Stimulated activated CD4-positive, alpha-beta T cell treated with anti-CD3 and anti-CD28 coated beads, TNF-alpha, amount 100 ng/mL, for 4 hours (primary cell): ENCODE data around the gene PERCC1.

Experiments used
- DNase-seq, 3 experiments: peaks; one replicate each; pipeline ENCODE4 v3.0.0-alpha.2; 2020; ENCODE audit warnings: low read depth in 3 of 3

Gene PERCC1

DNA sequence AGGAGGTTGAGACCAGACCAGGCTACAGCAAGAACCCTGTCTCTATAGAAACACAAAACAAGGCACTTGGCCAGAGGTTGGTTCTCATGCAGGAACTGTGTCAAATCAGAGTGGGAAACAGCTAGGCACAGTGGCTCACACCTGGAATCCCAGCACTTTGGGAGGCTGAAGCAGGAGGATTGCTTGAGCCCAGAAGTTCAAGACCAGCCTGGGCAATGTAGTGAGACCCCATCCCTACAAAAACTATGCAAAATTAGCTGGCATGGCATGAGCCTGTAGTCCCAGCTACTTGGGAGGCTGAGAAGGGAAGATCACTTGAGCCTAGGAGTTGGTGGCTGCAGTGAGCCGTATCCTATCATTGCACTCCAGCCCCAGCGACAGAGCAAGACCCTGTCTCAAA is 18.0 kb upstream of the PERCC1 start:
- DNase-seq, result no peak

DNA sequence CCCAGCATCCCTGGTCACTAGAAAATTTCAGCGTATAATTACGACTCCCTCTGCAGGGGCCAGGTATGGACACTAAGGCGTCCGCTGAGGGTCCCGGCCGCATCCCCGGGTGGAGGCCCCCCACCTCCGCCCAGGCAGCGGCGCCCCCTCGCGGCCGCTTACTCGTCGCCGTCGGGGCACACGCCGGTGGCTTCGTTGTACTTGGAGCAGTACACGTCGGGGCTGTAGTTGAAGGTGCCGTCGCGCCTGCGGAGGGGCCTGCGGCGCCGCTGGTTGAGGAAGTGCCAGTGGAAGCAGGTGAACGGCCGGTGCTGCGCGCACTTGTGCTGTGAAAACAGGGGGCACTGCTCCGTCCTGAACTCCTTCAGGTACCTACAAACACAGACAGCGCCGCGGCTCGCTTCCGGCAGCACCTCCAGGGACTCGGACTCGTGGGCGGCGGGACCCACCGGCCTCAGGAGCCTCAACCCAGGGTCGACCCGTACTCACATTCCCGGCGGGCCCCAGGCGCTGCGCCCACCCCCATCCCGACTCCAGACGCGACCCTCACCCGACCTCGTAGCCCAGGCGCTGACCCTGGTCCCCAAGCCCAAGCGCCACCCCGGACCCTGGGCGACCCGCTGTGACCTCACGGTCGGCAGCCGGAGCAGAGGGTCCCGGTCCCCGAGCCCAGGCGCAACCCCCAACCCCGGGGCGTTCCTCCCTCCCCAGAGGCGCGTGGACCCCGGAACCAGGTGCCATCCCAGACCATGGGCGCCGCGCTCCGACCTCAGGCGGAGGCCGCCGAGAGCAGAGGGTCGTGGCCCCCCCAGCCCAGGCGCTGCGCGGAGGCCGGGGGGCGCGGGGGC is 17.0 kb upstream of the PERCC1 start:
- peak; percentile 28 to 34 (median 32) for DNase-seq

DNA sequence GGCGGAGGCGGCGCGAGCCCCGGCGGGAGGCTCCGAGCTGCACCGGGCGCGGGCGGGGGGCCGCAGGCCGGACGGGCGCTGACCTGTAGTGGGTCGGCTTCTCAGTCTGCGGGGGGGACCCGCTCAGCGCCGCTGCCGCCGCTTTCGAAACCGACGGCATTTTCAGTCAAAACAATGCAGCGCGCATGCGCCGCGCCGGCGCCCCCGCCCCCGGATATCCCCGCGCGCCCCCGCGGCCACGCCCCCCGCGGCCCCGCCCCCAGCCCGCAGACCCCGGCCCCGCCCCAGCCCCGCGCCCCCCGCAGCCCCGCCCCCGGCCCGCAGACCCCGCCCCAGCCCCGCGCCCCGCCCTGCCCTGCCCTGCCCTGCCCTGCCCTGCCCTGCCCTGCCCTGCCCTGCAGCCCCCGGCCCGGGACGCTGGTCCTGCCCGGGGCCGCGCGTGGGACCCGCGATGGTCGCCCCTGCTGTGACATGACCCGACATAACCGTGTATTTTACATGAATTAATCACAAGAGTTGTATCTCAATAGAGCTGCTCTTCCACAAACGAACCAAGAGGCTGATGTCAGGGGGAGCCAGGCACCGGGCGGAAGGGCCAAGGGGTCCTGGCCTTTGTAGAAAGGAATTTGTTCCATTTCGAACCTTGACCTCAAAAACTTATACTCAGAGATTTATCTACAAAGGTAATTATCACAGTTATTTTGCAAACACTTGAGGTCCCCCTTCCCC is 16.2 kb upstream of the PERCC1 start, which contains the start of gene UNKL:
UNKL (minus strand) TSS at position 173 of the 729 bp plus-strand sequence; CDS start at position 160, 13 bp downstream.
- peak; percentile 62 to 74 (median 68) for DNase-seq

DNA sequence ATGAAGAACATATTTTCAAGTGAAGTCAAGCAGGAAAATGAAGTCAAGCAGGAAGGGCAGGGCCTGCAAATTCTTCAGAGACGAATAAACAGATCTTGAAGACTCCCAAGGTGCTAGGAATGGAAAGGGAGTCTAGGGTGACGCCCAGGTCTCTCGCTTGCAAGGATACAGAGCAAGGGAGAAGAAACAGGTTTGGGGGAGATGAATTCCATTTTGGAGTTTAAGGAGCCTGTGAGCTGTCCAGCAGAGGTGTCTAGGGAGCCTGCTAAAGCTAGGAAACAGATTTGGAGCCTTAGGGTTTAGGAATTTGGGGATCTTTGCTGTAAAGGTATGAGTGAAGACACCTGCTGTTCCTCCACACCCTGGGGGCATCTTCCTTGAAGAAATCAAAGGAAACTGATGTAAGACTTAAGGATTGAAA is 14.3 kb upstream of the PERCC1 start:
- no peak for DNase-seq

DNA sequence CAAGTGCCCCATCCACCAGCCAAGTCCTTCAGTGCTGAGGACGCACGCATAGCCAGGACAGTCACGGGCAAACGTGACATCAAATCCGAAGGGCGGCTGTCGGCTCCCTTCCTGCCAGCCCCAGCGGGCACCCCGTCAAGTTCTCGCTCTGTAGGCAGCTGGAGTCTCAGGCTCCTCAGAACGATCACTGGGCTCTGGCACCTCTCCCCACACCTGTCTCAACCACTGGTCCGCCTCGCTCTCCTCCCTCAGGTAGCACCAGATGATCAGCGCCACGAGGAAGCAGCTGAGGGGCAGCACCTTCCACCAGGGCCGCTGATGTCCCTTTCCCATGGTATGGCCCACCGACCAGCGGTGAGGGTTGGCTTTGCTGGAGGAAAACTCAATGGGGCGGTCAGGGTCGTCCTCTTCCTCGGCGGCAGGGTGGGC is 10.8 kb upstream of the PERCC1 start:
- no peak for DNase-seq

DNA sequence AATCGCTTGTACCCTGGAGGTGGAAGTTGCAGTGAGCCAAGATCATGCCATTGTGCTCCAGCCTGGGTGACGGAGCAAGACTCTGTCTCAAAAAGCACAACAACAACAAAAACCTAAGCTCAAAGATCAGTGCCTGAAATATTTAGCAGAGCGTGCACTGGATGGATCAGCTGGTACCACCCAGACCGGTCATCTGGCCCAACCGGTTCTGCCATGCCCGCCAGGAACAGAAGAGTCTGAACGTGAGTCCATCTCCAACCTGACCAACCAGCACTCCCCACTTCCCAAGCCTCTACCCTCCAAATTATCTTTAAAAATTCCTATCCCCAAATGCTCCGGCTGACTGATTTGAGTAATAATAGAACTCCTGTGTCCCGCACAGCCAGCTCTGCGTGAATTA is 8.8 kb upstream of the PERCC1 start:
- DNase-seq, result no peak

DNA sequence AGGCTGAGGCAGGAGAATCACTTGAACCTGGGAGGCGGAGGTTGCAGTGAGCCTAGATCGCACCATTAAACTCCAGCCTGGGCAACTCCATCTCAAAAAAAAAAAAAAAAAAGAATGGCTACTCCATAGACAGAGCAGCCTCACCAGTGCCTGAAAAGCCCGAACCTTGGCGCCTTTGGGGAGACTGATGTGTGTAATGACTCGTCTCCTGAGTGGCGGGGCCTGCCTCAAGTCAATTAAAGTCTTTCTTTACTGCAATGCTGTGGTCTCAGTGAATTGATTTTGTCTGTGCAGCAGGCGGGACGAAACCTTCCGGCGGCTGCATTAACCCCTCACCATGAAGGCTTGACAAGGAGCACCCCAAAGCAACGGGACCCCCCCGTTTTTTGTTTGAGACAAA is 6.8 kb upstream of the PERCC1 start:
- DNase-seq, result no peak

DNA sequence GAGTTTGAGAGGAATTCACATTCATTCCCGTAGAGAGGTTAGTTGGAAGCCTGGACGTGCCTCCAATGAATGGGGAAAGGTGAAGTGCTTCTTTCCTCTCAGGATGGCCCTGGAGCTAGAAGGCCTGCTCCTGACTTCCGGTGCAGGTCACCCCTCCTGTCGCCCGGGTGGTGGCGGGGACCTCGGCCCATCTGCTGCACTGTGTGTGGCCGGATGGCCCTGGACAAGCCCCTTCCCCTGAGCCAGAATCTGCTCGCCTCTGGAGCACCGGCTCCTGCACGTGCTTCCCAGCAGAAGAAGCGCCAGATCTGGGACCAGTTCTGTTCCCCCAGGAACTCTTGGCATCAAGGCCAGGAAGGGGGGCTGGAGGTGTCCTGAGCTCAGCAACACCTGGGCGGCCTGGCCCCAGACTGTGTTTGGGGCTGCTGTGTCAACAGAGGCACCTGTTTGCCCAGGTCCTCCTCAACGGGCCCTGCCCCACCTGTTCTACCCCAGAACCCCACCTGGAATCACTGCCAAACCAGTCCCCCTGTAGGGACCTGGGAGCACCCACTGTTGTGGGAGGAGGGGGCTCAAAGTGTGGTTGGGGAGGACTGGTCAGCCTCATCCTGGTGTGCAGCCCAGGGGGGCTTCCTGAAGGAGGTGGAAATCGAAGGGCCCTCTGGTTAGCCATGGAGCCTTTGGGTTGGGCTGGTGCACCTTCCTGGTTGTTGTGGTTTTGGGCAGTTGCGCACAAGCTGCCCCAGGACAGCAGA is 5.1 kb upstream of the PERCC1 start:
- no peak for DNase-seq

DNA sequence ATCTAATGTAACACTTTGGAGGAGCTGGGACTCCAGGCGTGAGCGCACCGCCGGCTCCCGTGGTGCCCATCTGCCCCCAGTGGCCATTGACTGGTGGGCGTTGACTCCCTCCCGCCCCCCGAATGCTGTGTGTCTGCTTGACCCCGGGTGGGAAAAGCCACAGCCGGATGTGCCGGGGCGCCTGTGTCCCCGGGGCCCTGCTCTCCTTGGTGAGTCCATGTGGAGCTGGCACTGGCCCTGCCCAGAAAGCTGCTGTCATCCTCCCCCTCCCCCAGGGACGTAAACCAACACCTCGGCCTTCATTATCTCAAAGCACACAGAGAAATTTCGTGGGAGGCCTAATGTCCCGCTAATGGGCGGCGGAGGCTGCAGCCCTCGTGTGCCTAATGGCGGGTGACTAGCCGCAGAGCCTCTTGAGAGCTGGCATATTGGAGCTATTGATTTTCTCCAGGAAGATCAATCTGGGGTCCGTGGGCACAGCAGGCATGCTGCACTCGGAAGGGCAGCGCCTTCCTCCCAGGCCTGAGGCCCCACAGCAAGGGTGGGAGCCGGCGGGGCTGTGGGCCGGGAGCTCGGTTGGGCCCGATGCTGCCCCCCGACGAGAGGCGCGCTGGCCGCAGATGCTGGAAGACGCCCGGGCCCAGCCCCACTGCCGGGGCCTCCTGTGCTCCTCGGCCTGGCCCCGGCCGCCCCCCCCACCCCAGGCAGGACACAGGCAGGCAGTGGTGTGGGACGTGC is 4.0 kb upstream of the PERCC1 start:
- DNase-seq, result no peak

DNA sequence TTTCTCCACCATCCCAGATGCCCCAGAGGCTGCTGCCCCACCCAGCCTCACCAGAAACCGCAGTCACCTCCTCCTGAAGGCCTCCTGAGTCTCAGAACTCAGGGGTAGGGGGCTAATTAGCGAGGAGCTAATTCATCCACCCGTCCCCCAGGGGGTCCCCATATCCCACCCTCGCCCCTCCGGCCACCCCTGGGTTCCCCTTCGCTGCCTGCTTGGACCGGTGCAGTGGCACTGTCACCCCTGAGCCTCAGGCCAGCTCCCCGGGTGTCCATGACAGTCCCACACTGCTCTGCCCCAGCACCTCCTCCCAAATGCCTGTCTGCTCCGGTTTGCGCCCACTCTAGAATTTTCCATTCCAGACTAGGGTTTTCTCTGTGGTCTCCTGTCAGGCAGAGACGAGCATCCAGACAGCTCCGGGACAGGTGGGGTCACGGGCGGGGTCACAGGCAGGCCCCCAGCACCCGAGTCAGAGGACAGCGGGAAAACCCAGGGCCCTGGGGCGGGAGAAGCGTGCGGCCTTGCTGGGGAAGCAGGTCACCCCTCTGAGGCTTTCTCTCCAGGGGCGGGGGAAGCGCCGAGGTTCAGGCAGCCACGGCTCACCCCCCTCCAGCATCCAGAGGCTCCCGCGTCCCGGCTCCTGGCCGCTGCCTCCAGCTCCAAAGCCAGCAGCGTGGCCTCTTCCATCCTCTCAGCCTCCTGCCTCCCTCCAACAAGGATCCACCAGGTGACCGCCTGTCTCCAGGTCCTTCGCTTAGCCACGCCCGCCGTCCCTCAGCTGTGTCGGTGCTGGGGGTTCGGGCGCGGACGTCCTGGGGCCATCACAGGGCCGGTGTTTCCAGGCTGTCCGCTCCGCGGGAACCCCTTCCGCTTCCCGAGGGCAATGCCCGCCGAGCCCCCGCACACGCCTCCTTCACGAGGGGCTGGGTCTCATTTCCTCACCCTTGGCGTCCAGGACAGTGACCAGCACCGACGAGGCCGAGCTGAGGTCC is 3.1 kb upstream of the PERCC1 start:
- DNase-seq, result no peak

DNA sequence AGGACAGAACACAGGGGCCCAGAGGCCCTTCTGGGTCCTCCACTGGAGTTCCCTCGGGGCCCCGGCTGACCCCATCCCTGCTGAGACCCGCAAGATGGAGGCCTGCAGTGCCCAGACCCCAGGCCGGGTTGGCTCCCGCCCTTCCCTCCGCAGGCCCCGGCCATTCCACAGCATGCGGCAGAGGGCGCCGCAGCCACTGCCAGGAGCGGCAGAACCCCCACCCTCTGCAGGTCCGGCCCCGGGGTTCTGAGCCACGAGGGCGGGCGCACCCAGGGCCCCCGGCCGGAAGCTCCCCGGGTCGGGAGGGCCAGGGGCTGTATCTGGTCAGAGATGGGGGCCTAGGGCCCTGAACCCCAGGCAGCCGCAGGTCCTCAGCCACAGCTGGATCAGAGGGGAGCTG is 2.4 kb upstream of the PERCC1 start:
- DNase-seq, result peak in 1 of 3 experiments; percentile 13

DNA sequence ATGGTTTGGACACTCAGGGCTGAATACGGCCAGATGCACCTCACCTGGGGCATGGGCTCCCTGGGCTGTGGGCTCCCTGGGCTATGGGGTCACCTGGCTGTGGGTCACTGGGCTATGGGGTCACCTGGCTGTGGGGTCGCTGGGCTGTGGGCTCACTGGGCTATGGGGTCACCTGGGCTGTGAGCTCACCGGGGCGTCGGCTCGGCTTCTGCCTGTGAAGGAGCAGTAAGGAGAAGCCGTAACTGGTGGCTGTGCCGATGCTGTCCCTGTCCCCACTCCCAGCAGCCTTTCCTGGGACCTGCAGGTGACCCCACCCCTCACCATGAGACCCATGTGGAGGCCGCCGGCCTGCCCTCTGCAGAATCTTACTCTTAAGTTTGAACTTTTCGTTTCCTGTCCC is 1.9 kb upstream of the PERCC1 start:
- DNase-seq, result no peak

DNA sequence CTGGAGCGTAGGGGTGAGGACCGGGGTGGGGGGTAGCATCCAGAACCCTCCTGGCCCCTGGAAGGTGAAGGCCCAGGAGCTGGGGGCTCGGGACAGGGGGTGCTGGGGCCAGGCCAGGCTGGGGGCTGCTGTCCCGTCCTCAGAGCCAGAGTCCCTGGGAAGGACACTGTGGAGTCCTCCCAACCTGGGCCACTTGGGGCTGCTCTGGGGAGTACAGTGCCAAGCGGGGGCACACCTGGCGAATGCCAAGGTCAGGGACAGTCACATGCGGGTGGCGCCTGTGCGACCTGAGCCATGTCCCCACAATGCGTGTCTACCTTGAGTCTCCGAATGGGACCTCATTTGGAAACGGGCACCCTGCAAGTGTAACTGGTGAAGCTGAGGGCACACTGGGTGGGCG is 1.2 kb upstream of the PERCC1 start:
- DNase-seq, result no peak

DNA sequence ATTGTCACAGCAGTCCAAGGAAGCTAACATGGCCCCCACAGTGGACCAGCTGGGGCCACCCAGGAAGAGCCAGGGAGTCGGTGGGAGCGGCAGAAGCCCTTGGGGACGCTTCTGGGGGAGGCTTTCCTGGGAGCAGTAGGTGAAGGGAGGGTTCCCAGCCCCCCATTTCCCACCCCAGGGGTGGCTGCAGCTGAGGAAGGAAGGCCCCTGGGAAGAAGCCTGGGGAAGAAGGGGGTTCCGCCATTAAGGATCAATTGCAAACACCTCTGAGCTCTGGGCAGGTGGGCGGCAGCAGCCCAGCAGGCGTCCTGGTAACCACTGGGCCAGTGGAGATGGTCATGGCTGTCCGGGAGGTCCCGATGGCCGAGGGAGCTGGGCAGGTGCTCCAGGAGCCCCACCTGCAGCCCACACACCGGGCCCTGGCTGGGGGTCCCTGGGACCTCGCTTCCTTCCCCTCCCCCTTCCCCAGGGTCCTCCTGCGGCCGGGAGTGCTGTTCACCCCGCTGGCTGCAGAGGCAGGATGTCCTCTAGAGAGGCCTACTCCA is 592 bp upstream of the PERCC1 start:
- no peak for DNase-seq

DNA sequence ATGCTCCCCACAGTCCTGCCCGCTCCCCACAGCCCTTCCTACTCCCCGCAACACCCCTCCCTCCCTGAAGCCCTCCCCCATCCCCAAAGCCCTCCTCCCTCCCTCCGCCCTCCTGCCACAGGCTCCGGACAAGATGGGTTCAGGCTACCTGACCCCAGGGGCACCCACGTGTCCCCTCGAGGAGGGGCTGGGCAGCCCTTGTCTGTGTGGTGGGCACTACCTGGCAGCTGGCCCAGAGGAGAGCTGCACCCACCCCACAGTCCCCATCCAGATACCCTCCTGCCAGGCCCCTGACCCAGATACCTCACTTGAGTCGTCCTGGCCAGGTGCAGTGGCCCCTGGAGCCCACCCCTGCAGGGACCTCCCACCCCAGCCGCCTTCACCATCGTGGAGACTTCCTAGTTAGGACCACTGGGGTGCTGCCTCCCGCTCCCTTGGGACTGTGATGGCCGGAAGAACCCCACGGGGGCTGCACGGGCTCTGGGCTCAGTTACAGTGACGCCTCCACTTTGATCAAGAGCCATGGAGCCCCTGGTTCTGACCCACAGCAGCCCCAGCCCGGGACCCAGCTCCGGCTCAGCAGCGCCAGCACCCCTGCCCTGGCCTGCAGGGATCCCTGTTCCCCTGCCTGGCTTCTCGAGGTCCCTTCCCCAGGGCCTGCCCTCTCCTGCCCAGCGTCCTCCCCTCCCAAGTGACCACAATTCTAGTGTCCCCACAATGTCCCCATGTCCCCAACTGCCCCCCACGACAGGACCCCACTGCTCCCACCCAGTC is 806 bp downstream of the PERCC1 start:
- no peak for DNase-seq

DNA sequence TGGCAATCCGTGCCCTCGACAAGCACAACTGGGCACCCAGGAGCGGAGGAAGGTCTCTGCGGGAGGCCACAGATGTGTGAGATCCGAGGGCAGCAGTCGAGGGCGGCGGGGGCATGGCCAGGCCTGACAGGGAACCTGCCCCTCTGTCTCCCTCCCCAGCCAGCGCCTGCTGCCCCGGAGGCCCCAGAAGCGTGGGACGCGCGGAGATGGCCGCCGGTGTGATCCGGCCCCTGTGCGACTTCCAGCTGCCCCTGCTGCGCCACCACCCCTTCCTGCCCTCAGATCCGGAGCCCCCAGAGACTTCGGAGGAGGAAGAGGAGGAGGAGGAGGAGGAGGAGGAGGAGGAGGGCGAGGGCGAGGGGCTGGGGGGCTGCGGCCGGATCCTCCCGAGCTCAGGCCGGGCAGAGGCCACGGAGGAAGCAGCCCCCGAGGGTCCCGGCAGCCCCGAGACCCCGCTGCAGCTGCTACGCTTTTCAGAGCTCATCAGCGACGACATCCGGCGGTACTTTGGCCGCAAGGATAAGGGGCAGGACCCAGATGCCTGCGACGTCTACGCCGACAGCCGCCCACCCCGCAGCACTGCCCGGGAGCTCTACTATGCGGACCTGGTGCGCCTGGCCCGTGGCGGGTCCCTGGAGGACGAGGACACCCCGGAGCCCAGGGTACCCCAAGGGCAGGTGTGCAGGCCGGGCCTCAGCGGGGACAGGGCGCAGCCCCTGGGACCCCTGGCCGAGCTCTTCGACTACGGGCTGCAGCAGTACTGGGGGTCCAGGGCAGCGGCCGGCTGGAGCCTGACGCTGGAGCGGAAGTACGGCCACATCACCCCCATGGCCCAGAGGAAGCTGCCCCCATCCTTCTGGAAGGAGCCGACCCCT is 1.7 kb downstream of the PERCC1 start:
- DNase-seq, result no peak

DNA sequence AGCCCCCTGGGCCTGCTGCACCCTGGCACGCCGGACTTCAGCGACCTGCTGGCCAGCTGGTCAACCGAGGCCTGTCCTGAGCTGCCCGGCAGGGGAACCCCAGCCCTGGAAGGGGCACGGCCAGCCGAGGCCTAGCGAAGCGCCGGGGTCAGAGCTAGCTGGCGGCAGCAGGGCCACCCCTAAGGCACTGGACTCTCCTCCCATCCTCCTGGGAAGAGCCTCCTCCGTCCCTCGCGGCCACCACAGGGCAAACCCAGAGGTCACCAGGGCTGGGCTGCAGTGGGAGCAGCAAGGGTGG is 2.3 kb downstream of the PERCC1 start:
- DNase-seq, result no peak

DNA sequence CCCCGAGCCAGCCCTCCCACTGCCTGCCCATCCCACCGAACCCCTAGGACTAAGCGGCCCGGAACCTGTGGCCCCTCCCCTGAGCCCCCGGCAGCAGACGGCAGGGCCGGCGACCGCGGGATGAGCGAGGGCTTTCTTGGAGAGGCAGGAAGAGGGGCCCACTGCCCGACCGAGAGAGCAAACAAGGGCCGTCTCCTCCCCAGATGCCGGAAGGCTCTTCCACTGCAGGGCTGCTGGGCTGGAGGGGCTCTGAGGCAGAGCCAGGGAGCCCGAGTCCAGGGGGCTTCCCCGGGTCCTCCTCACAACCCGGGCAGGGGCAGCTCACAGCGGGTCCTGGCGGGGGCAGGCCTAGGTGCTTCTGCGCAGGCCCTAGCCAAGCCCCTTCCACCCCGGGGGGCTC is 2.9 kb downstream of the PERCC1 start:
- DNase-seq, result no peak
